Measurements from ENCODE around the gene KCTD5. TPM values are rescaled to one million over a fixed set of nuclear protein-coding genes. Genes with fewer than 3 reads are reported as not detected.

Gene KCTD5
- total RNA-seq, 1 experiment from 2014 or later = 70.6 TPM

GRCh38 chr16:2724088-2724676 is 41.9 kb downstream of the KCTD5 start:
- DNase-seq (ENCODE audit: low spot score) = no peak

DNA sequence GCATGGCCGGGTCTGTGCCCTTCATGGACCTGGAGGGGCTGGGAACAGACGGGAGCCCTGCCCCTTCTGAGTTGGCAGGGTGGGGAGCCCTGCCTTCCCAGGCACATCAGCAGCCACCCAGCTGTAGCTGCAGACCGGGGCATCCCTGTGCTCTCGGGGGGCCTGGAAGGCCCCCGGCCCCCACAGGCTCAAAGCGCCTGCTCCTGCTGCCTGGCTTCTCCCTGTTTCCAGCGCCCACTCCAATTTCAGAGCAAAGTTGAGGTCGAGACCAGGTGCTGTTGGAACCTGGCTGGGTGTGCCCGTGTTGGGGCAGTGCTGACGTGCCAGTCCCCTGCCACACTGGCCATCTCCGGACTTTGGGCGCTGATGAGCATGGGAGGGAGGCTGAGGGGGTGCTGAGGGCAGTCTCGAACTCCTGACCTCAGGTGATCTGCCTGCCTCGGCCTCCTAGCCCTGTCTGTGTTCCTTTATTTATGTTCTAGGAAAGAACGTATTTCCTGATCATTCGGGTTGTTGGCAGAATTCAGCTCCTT is 42.6 kb downstream of the KCTD5 start:
- no peak for DNase-seq (ENCODE audit: low spot score)

DNA sequence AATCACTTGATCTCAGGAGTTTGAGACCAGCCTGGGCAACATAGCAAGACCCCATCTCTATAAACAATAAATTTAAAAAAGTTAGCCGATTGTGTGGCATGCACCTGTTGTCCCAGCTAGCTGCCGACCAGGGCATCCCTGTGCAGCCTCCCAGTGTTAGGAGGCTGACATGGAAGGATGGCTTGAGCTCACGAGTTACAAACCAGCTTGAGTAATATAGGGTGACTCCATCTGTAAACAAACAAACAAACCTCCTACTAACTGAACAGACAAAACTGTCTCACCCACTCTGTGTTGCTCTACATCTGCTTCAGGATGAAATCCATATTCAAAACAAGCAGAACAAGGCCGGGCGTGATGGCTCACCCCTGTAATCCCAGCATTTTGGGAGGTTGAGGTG is 44.6 kb downstream of the KCTD5 start:
- no peak for DNase-seq (ENCODE audit: low spot score)

DNA sequence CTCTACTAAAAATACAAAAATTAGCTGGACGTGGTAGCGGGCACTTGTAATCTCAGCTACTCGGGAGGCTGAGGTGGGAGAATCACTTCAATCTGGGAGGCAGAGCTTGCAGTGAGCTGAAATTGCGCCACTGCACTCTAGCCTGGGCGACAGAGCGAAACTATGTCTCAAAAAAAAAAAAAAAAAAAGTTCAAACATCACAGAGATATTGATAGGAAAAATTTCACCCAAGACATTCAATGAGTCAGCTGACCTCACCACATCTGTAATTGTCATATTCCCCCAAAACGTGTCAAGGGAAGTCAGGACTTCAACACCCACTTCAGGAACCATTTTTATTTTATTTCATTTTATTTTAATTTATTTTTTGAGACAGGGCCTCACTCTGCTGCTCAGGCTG is 45.7 kb downstream of the KCTD5 start:
- no peak for DNase-seq (ENCODE audit: low spot score)

GRCh38 chr16:2734844-2735515 is 52.7 kb downstream of the KCTD5 start:
- DNase-seq (ENCODE audit: low spot score) = no peak

DNA sequence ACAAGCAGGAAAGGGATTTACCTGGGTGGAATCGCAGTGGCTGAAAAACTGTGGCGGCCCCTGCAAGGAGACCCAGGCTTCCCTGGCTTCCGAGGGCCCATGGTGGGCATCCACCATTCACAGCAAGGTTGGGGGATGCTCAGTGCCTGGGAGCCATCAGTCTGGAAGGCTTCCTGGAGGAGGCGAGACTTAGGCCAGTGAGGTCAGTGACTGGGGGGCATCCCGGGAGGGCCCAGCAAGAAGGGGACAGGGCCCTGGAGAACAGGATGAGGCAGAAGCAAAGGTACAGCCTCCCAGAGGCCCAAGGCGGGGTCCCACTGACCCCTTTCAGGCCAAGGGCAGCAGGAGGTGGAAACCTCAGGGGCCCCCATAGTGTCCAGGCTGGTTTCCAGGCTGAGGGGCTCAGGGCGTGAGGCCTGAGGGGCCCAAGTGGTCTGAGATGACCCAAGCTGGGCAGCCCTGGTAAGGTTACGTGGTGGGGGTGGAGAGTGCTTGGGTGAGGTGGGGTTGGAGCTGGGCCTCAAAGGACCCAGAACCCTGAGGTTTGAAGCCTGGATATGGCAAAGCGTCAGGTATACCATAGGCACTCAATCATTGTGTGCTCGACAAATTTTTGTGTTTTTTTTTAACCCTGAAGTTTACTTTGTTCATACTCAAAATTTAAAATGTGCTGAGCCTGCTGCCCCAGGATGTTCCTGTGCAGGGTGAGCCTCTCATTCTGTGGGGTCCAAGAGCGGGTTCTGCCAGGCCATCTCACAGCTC is 54.3 kb downstream of the KCTD5 start:
- no peak for DNase-seq (ENCODE audit: low spot score)

DNA sequence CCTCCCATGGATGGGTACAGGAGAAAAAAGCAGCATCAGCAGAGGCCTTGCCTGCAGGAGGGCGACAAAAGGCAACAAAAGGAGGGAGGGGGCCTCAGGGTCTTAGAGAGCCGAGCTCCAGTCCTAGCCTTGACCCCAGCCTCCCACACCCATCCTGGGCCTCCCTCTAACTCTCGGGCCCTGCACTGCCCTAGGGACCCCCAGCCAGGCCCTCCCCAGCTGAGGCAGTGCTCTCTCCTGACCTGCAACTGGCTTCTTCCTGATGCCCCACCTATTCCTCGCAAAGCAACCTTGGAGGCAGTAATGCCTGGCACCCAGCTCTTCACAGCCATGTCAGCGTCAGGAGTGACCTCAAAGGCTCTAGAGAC is 54.9 kb downstream of the KCTD5 start:
- no peak for DNase-seq (ENCODE audit: low spot score)

DNA sequence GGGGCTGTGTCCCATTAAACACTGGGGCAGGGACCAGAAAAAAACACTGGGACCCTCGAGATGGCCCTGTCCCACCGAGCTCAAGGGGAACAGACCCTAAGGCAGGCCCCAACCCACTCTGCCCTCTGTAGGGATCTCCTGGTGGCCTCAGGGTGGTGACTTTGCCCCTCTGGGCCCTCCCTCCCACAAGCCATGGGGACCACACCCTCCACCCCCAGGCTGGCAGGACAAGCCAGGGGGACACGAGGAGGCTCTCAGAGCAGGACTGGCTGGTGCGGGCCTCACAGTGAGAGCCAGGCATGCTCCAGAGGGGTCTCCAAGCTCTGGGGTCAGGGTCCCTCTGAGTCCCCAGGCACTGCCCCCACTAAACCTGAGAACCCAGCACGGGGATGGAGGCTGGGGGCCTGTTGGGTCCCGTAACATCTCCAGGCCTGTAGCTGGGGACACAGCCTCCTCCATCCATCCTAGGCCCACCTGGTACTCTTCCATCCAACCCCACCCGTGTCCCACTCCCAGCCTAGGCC is 55.6 kb downstream of the KCTD5 start:
- no peak for DNase-seq (ENCODE audit: low spot score)

- no peak for DNase-seq (ENCODE audit: low spot score)
Observed at GRCh38 chr16:2738615-2739014, 56.3 kb downstream of the KCTD5 start.

GRCh38 chr16:2739625-2740430 is 57.5 kb downstream of the KCTD5 start:
- DNase-seq (ENCODE audit: low spot score) = no peak

DNA sequence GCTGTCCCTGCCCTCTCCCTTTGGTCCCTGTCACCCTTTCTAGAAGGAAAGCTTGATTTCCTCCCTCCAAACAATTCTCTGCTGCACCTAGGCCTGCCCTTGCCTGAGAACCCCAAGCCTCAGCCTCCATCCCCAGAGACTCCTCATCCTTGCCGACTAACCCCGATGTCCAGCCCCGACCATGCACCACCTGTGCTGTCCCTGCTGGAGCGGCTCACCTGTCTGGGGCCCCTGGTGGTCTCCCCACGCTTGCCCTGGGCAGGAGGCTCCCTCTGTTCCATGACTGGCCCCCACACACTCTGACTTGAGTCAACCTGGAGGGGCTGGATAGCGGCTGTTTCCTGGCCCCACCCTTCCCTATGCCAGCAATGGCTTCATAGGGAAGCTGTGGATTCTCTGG is 58.2 kb downstream of the KCTD5 start:
- no peak for DNase-seq (ENCODE audit: low spot score)

GRCh38 chr16:2741168-2741567 is 58.8 kb downstream of the KCTD5 start:
- no peak for DNase-seq (ENCODE audit: low spot score)

DNA sequence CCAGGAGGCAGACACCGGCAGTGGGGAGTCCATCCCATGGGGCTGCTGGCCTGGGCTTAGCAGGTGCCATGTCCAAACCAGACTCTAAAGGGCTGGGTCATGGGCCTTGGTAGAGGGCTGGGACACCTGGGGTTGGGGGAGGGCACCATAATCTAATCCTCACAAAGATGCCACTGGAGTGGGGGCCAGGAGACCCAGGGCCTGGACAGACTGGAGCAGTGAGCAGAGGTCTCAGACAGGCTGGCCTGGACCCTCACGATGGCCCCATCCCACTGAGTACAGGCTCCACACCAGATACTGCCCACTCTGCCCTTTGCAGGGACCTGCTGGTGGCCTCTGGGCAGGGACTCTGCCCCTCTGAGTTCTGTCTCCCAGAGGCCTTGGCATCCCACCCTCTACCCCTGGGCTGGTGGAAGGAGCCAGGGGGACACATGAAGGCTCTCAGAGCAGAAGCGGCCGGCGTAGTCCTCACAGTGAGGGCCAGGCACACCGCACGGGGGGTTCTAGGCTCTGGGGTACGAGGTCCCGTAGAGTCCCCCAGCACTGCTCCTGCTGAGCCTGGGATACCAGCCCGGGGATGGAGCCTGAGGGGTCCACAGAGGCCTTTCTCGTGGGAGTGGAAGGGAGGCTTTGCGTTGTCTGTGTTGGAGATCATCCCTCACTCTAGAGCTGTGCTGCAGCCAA is 60.1 kb downstream of the KCTD5 start:
- no peak for DNase-seq (ENCODE audit: low spot score)

DNA sequence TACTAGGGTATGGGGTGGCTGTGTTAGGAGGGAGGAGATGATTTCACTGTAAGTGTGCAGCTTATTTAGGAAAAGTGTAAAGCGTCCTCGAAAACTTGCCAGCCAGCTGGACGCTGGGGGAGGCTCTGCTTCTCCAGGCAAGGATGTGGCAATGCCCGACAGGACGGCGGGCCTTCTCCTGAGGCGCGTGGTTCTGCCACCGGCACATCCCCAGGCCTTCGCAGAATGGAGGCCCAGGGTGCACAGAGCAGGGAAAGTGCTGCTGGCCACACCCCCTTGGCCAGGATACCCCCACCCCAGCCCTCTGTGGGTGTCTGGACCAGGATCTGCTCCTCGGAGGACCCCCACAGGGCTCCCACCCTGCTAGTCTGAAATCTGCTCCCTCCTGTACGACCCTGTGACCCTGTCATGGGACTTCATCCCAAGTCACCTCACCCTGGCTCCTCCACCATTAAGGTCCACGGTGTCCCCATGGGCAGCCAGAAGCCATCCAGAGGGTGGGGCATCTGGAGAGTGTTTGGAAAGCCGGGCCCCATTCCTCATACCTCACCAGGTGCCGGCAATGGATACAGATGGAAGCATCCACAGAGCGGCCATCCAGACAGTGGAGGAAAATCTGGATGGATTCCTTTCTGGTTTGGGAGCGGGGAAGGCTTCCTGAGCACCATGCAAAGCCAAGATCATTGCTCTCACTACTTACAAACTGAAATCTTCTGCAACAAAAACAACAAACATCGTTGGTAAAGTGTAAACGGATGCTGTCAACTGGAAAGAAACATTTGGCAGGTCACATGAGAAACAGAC is 60.9 kb downstream of the KCTD5 start:
- no peak for DNase-seq (ENCODE audit: low spot score)

DNA sequence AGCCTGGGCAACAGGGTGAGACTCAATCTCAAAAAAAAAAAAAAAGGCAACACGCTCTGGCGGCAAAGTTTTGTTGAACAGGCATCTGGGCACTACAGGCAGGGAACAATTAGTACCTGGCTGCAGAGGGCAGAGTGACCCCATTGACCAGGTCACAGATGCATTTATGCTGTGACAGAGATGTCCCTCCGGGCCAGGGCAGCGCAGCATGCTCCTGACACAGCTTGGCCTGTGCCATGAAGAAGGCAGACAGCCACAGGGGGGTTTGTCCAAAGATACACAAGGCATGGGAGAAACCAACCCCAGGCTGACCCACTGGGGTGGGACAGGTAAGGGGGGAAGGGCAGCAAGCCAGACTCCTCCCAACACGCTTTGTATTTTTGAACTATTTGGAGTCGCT is 62.4 kb downstream of the KCTD5 start:
- DNase-seq (ENCODE audit: low spot score) = no peak

GRCh38 chr16:2745116-2745890 is 63.0 kb downstream of the KCTD5 start:
- DNase-seq (ENCODE audit: low spot score) = no peak

DNA sequence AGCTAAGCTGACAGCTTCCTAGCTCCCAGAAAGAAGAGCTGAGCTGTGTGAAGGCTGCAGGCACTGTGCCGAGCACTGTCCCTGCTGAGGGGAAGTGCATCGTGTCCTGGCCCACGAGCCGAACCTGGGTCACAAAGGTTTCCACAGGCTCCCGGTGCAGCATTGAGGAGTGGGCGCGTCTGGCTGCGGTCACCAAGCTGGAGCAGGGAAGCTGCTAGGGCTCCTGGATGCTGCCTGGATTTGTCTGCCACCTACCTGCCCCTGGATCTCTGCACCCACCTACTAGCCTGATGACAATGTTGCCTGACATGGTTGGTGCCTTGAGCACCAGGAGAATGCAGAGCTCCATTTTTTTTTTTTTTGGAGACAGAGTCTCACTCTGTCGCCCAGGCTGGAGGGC is 63.6 kb downstream of the KCTD5 start:
- DNase-seq (ENCODE audit: low spot score) = no peak

DNA sequence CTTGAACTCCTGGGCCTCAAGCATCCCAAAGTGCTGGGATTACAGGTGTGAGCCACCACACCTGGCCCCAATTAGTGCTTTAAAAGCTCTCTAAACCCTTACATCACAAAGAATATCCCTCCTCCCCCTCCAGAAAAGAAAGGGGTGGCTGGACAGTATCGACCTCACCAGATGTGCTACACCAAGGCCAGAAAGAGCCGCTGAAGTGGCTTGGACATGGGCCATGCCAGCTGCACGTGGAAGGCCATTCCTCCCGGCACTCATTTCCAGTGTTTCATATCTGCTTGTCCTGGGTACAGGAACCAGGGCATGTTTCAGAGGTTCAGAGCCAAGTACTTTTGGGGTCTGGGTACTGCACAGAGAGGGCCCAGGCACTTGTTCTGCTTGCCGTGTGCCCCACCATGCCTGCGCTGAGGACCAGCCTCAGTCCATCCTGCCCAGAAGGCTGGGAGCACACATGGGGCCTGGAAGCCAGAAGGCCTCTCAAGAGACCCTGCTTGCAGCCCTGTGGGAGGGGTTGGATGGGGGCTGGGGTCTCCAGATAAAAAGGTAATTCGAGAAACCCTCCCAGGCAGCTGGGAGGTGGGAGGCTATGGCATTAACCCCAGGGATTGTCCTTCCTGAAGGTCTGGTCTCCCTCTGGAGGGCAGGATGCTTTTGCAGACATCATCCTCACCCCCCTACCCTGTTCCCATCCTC is 66.6 kb downstream of the KCTD5 start:
- DNase-seq (ENCODE audit: low spot score) = no peak

DNA sequence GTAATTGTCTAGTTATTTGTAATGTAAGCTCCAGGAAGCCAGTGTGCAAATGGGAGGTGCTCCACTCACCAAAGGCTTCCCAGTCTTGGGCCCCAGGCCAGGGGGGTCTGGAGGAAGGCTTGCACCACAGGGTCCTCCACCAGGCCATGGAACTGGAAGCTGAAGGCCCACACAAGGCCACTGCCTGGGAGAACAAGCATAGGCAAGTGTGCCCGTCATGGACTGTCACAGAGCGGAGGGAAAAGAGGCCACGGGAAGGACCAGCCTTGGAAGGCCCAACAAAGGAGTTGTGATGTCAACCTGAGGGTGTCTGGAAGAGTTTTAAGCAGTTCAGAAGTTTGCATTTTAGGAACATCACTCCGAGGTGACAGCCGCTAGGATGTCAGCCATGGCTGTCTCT is 67.2 kb downstream of the KCTD5 start:
- no peak for DNase-seq (ENCODE audit: low spot score)

Measured in A172 (cell line).